HG03095 (cell line): ENCODE measurements around the gene VAPB.
"Not testable (repeated sequence)": the region's sequence is repeated elsewhere in the genome, so short reads cannot be mapped to it uniquely, and the experiment has no call there.

Source experiments
- ATAC-seq: cut with Tn5 transposase; IDR thresholded peaks from one replicate; pipeline ENCODE4 v1.9.1; 2021; ENCODE audit warnings: moderate library complexity; ENCODE audit not compliant: unreplicated experiment

Gene VAPB

GRCh38 chr20:58388882-58389323 is at the start of gene VAPB:
VAPB (plus strand) TSS chr20:58389229; CDS start chr20:58389460, 231 bp downstream.
- ATAC-seq = peak; percentile 96

- ATAC-seq = no peak
Observed at GRCh38 chr20:58339741-58340140, 49.3 kb upstream of the VAPB start.

GRCh38 chr20:58340151-58340550 is 48.9 kb upstream of the VAPB start:
- no peak for ATAC-seq

- ATAC-seq = no peak
Observed at GRCh38 chr20:58340853-58341252, 48.2 kb upstream of the VAPB start.

GRCh38 chr20:58342104-58342945 is 46.7 kb upstream of the VAPB start:
- ATAC-seq = no peak

- ATAC-seq = no peak
Observed at GRCh38 chr20:58344741-58345140, 44.3 kb upstream of the VAPB start.

GRCh38 chr20:58349570-58349969 is 39.5 kb upstream of the VAPB start:
- no peak for ATAC-seq

GRCh38 chr20:58352468-58352867 is 36.6 kb upstream of the VAPB start:
- ATAC-seq = no peak

- no peak for ATAC-seq
Observed at GRCh38 chr20:58359441-58359840, 29.6 kb upstream of the VAPB start.

GRCh38 chr20:58360936-58361335 is 28.1 kb upstream of the VAPB start:
- no peak for ATAC-seq

- ATAC-seq = no peak
Observed at GRCh38 chr20:58361481-58362205, 27.4 kb upstream of the VAPB start.

GRCh38 chr20:58362206-58362516 is 26.9 kb upstream of the VAPB start:
- ATAC-seq = no peak

GRCh38 chr20:58362970-58363369 is 26.1 kb upstream of the VAPB start:
- ATAC-seq = no peak

GRCh38 chr20:58366866-58367265 is 22.2 kb upstream of the VAPB start:
- ATAC-seq = no peak

- ATAC-seq = no peak
Observed at GRCh38 chr20:58372806-58373205, 16.2 kb upstream of the VAPB start.

- ATAC-seq = not testable (repeated sequence)
Observed at GRCh38 chr20:58373296-58373695, 15.7 kb upstream of the VAPB start.

- no peak for ATAC-seq
Observed at GRCh38 chr20:58374027-58374850, 14.8 kb upstream of the VAPB start.

GRCh38 chr20:58374906-58375758 is 13.9 kb upstream of the VAPB start:
- ATAC-seq = no peak

GRCh38 chr20:58375759-58376352 is 13.2 kb upstream of the VAPB start:
- ATAC-seq = no peak

GRCh38 chr20:58377017-58377416 is 12.0 kb upstream of the VAPB start:
- no peak for ATAC-seq
